Embryonic facial prominence (tissue), 1 donor: Measurements from ENCODE around the gene NIPA2.

Source experiments
- DNase-seq: peaks from one replicate; pipeline ENCODE4 v3.0.0-alpha.2; 2016; ENCODE audit errors: extremely low spot score

Gene NIPA2

DNA sequence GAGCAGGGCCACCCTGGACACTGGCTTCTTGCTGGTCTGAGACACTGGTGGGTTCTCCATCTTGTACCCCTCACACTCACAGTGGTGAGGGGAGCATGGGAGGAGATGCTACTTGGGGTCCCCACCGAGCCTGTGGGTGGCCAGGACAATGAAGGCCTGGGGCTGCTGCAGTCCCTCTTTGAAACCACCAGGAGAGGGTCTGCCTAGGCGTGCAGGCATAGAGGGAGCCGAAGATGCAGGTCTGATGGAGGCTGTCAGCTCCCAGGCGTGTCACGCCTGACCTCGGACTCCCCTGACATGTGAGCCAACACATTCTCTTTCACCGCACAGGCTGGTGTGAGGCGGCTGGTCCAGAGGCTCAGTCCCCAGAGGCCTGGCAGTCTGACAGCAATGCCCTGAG, 39.1 kb downstream of the NIPA2 start:
- DNase-seq: no peak

DNA sequence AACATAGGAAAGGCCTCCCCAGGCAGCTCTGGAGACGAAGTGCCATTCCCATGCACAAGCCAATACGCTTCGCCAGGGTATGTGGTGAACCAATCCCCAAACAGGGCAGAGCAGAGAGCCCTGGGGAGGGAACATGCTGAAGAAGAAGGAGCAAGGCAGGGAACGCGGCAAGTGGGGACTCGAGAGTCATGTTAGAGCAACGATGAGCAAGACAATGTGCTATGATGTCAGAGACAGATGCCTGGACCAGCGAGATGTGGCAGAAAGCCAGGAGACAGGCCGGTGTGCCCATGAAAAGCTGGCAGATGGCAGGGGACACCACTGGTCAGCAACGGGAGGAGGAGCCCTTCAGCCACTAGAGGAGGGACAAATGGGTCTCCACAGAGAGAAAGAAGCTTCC, 39.6 kb downstream of the NIPA2 start:
- no peak for DNase-seq

DNA sequence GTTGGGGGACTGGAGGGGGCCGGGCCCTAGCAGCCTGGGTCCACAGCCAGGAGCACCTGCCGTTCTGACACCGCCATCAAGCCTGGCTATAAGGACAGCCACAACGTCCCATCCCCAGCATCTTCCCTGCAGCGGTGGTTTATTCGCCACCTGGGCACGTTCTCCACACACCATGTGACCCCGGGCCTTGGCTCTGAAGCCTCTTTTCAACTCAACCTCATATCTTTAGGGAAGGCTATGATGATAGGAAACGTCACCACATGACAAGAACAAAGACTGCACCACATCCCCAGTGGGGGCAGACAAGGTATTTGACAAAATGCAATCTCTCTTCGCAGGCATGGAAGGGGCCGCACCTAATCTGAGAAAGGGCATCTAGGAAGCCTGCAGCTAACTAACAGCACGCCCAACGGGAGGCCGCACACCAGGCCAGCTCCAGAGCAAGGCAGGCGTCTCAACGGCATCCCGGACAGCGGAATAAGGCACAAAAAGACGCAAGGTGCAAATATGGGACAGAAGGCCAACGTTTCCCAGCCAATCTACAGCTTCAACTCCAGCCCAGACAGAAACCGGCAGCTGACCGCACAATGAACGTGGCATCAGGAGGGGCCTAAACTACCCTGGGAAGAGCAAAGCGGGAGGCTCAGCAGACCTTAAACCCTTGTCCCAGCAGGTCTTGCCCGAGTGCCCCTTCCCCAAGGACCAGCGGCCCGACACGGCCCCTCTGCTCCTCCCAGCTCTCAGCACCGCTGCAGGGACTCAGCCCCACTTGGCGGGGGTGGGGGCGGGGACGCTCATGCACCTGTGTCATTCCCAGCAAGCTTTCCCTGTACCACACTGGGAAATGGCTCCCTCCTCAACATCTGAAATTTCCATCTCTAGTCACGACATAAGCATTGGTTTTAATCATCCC, 41.9 kb downstream of the NIPA2 start:
- no peak for DNase-seq

DNA sequence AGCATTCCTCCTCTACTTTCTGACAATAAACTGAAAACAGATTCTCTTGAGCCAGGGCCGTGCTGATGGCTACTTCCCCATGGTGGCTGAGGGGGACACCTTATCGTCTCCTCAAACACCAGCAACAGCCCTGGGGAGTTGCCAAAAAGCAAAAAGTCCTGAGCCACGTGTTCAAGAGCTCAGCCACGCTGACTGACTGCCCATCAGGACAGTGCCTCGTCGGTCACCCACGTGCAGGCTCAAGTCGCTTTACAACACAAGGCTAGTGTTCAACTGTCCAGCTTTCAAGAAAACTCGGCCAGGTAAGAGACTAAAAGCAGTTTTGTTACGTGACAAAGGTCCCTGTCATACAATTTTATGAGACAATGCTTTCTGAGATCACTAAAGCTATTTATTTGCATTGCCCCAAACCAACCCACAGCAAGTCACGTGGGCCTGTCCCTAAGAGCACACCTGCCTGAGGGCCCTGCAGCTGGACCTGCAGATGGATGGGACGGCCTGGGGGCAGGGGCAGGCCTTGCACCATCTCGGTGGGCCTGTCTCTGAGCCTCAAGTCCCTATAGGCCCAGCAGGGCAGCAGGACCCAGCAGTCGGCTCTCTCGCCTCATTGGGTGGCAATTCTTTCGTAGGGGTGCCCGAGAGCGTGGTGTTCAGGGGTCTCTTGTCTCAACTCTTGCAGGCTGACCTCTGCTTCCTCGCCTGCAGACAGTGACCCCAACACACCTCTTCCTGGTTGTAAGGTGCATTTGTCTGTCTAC, 42.7 kb downstream of the NIPA2 start:
- no peak for DNase-seq

DNA sequence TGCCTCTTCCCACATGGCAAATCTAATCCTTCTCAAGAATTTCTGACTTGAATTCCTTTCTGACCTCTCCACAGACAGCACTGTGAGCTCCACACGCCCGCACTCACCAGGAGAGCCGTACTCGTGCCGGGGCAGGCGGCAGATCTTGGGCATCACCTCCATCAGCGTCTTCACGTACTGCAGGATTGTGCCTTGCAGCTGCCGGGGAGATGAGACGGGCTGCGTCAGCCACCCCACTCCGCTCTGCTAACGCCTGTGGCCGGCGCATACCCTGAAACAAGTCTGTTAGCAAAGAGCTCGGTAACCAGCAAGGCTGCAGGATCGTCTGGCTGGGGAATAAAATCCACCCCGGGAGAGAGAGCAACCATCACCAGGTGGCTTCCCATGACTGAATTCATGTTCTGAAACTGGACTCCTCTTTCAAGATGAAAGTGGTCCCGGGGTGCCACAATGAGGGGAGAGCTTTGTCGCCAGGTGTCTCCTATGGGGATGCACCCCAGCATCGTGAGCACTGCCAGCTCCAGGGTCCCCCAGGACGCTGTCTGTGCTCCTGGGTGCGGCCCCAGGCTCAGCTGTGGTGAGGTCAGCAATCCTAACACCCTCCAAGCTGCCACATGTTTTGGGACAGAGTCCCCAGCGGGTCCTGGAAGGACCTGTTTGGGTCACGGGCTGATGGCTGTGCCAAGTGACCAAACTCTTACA, 43.4 kb downstream of the NIPA2 start:
- DNase-seq: no peak

DNA sequence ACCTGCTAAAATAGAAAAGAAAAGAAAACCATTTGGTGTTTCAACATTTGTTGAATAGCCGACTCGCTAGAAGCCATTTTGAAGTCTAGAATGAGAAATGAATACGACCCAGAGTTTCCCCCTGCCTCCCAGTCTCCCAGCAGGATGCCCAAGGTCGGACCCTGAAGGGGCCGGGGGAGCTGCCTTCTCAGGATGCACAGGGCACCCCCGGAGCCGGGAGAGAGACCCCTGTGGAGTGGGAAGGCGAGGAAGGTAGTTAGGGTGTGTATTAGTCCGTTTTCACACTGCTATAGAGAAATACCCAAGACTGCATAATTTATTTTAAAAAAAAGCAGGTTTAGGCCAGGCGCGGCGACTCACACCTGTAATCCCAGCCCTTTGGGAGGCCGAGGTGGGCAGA, 44.7 kb downstream of the NIPA2 start:
- no peak for DNase-seq

DNA sequence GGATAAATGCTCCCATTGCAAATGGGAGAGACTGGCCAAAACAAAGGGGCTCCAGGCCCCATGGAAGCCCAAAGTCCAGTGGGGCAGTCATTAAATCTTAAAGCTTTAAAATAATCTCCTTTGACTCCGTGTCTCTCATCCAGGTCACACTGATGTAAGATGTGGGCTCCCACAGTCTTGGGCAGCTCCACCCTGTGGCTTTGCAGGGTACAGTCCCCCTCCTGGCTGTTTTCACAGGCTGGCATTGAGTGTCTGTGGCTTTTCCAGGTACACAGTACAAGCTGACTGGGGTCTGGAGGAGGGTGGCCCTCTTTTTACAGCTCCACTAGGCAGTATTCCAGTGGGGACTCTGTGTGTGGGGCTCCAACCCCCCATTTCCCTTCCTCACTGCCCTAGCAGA, 45.9 kb downstream of the NIPA2 start:
- no peak for DNase-seq

DNA sequence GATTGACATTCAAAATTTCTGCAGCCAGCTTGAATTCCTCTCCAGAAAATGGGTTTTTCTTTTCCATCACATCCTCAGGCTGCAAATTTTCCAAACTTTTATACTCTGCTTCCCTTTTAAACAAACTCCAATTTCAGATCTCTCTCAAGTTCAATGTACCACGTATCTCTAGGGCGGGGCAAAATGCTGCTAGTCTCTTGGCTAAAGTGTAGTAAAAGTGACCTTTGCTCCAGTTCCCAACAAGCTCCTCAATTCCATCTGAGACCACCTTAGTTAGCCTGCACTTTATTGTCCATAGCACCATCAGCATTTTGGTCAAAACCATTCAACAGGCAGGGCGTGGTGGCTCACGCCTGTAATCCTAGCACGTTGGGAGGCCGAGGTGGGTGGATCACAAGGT, 46.7 kb downstream of the NIPA2 start:
- no peak for DNase-seq

DNA sequence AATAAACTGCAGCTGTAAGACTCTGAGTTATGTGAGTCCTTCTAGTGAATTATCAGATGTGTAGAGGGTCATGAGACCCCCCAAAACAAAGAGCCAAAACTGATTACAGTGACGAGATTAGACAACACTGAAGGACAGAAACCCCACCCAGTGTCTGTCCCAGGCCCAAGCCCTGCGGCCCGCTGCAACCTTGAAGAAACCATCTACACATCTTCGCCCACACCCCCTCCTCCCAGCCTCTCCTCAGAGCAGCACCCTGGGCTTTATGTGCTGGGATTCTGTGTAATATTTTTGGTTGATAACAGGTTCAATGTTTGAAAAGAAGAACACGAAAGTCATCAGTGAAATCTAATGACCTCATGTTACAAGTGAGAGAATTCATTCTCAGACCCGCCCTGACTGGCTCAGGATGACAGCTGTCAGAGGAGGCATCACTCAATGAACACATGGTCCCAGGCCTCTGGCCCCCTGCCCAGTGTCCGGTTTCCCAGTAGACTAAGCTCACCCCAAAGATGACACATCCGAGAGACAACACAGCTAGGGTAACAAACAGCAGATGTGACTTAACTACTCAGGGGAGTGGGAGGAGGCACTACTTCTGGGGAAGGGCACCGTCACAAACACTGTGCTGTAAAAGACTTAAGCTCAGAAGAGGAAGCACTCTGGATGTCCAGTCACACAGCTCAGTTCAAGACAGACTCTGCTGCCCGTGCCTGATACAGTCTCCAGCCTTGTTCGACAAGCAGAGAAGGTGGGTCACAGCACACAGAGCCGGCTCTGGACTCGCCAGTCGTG, 48.9 kb downstream of the NIPA2 start:
- DNase-seq: no peak

DNA sequence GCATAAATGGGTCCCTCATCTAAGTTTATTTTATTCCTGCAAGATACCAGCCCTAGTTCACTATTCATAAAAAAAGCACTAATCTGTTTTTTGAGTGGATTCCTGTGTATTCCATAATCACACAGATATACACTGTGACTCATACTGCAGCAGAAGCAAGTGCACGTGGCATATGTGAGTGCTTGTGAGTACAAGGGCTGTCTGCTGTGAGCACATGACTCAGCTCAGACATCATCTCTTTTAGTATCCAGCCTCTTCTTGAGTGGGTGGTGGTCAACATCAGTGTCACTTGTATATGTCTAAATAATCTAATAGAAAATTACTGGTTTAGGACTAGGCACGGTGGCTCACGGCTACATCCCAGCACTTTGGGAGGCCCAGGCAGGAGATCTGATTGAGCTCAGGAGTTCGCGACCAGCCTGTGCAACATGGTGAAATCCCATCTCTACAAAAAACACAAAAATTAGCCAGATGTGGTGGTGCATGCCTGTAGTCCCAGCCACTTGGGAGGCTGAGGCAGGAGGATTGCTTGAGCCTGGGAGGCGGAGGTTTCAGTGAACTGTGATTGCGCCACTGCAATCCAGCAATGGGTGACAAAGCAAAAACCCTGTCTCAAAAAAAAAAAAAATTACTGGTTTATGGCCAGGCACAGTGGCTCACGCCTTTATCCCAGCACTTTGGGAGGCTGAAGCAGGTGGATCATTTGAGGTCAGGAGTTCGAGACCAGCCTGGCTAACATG, 49.8 kb downstream of the NIPA2 start:
- DNase-seq: no peak

DNA sequence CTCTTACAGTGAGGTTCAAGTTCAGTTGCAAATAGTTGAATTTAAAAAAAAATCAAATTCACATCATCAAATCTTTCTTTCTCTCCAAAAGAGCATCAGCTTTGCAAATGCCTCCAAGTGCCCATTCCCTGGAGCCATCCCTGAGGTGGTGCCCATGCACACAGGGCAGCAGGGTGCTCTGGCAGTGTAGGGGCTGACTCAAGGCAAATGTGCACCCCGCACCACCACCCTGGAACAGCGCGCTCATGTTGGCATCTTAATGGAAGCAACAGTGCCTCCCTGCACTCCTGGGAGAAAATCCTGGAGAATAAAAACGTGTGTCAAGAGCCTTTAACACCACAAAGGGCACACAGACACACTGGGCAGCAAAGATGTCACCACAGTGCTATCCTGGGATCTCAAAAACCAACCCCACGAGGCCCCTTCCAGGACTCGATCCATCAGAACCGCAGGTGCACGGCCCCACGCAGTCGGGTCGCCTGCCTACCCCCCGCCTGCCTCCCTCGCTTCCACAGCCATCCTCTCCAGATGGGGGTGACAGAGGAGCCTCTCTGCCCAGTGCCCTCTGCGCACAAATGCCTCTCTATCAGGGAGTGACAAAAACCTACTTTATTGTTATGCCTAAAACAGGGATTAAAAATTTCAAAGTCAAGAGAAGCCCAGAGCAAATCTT, 50.8 kb downstream of the NIPA2 start:
- no peak for DNase-seq

DNA sequence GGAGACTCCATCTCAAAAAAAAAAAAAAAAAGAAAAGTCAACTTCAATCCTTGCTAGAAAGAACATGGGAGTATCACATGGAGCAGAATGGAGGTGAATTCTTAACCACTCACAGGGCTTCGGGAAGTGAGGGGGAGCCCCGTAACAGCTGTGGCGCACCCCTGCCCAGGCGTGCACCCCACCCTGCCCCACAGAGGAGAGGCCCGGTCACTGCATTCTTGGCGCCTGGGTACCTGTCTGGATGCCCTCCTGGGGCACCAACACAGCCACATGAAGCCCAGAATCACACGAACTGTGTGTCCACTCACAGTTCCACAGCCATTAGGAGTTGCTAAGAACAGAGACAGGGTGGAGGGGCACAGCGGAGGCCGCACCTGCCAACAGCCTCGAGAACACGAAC, 51.8 kb downstream of the NIPA2 start:
- DNase-seq: no peak

DNA sequence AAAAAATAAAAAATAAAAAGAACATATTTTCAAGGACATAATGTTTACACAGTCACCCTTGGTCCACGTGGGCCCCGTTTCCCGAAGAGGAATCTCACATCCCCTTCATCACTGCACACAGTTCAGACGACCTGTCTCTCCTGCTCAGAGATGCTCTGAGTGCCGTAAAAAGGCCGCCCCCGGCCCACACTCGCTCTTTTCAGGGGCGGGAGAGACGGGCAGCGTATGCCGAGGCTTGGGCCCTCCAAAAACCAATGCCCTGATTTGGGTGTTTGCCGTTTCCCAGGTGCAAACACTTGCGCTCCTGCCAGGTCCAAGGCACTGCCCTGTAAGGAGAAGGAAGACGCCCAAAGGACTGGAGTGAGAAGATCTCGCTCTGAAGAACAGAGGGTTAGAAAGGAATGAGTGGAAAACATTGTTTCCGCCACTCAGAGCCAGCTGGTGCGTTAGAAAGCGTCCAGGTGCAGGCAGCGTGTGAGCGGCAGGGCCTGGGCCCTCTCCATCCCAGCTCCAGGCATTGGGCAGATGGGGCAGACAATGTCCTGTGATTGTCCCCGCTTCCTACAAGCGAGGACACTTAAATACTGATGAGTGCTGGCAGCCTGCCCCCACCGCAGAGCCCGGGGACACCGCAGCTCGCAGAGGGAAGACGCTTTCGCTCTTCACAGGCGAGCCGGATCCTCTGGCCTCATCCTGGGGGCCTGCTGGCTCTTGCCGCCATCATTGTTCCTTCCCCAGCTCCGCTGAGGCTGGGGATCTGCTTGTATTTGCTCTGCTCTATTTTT, 53.2 kb downstream of the NIPA2 start:
- DNase-seq: no peak

DNA sequence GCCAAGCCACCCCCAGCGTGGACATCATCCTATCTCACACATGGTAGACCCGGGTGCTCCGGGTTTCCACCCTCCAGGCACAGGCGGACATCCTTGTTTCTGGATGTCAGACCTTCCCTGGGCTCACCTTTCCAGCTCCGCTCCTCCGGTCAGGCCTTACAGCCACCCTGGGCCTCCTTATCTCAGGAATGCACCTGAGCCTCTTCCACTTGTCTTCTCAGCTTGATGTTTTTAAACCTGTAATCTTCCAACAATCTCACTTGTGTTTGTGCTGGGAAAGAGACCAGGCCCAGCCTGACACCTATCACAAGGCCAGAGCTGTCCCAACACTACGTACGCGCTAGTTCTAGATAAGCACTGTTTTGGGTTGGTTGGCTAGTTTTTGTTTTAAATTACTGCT, 53.9 kb downstream of the NIPA2 start:
- DNase-seq: no peak

DNA sequence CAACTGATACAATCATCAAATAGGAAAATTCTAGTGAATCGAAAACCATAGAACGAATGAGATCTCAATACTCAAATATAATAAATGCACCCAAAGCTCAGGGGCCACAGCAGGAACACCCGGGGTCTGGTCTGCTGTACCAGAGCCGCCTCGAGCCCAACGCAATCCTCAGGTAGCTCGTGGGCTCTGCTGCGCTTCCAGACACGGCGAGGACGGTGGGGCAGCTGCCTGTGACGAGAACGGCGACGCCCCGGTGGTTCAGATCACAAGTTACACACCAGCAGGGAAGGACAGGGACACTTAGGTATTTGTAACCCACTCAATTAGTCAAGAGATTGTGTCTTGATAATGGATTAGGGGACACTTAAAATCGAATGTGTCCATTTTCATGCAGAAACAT, 54.6 kb downstream of the NIPA2 start:
- DNase-seq: no peak

DNA sequence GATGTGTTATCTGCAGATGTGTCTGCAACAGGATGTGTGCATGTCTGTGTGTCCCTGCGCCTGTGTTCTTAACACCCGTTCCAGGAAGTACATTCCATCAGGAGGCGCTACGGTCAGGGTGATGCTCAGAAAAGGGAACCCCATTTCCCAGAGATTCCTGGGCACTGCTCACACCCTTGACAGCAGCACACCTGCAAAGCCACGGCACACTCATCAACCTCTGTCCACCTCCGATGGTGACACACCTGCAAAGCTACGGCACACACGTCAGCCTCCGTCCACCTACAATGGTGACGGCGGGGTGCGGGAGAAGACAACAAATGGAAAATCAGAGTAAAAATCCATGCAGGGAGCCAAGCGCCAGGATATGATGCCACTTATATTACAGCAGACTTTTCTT, 55.4 kb downstream of the NIPA2 start:
- no peak for DNase-seq

DNA sequence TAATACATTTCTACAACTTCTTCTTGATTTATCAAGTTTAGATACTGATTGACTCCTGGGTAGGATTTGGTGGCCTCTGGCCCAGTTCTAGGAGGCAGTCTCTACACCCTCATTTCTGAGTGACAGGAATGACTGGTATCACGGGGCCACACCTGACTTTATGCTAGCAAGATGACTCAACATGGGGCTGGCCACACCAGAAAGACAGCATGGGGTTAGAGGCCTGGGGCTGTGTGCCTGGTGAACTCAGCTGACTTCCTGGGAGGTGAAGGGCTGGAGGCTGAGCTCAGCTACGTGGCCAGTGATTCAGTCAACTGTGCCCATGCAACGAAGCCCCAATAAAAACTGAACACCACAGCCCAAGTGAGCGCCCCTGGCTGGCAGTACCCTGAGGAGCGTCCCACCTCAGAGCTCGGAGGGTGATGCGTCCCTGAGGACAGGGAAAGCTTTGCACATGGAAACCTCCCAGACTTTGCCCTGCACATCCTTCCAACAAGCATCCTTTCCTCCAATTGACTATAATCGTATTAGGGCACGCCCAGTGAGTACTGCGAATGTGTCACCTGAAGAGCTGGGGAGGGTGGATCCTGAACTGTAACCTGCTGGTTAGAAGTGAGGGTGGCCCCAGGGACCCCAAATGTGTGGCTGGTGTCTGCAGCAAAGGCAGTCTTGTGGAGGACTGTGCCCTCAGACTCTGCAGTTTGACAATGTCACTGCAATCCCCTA, 57.2 kb downstream of the NIPA2 start:
- DNase-seq: no peak

DNA sequence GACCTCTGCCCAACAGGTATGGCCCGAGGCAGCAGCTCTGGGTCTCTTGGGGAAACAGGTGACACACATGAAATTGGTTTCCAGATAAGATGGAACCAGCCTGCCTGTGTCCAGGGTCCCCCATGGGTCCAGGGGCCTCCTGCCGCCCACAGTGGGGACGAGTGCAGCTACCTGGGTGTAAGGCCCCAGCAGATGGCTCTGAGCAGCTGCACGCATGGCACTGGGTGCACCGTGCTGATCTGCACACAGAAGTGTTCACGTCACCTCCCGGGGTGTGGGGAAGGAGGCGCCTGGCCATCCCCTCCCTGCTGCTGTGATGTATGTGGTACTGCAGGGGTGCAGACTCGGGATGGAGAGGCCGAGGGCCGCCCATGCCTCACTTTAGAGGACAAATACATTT, 63.6 kb downstream of the NIPA2 start:
- no peak for DNase-seq

DNA sequence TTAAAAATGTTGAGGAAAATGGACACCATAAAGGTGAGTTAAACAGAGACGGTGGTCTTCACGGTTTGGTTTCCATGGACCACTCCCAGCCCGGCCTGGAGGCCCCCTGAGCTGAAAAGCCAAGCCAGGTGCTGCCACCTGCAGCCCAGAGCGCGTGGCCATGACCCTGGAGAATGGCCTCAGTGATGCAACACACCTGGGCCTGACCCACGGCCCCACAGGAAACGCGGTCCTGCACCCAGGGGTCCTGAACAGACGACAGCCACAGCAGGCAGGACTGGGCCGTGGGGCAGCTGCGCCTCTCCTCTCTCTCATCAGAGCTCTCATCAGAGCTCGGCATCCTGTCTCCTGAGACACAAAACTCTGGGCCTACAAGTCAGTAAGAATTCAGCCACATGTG, 64.1 kb downstream of the NIPA2 start:
- no peak for DNase-seq
